Esophagus muscularis mucosa (tissue), 3 donors: ENCODE measurements around the gene TBC1D17.

Source experiments
- POLR2A ChIP-seq: fragments of 450-650 bp; IDR thresholded peaks from one replicate; pipeline ENCODE4 v1.6.1; 2017; ENCODE audit warnings: antibody characterized with exemption, moderate library complexity, mild to moderate bottlenecking, low read depth
- POLR2AphosphoS5 ChIP-seq, 2 donors: sonication (generic); formaldehyde crosslinking; IDR thresholded peaks; one replicate each; pipeline ENCODE4 v1.6.1; 2017; ENCODE audit warnings: antibody characterized with exemption in 2 of 2
- TF ChIP-seq, protein P1 (sequence below), 3 experiments: fragments of 200-600 bp in 2 of 3; fragments of 450-650 bp in 1 of 3; sonication (generic) in 2 of 3; IDR thresholded peaks; one replicate each; pipeline ENCODE4 v1.5.1; 2017 to 2019; ENCODE audit warnings: antibody characterized with exemption in 3 of 3, mild to moderate bottlenecking in 2 of 3, moderate library complexity in 1 of 3

DNA sequence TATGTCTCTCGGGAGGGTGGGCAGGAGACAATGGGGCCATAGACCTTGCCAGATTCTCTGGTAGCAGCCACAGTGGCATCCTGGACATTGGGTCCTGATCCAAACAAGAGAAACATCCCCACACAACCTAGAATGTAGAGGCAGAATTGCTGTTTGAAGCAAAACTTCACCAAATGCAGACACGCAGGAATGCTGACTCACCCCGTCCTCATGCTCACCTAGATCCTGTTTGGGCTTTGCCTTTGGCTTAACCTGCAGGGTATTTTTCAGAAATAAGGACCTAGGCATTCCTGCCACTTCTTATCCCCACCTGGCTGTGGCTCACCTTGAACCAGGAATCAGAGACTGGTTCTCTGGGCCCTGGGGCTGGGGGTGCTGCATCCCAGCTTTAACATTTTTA, 7.3 kb downstream of the TBC1D17 start:
- TF ChIP-seq, protein P1, sequence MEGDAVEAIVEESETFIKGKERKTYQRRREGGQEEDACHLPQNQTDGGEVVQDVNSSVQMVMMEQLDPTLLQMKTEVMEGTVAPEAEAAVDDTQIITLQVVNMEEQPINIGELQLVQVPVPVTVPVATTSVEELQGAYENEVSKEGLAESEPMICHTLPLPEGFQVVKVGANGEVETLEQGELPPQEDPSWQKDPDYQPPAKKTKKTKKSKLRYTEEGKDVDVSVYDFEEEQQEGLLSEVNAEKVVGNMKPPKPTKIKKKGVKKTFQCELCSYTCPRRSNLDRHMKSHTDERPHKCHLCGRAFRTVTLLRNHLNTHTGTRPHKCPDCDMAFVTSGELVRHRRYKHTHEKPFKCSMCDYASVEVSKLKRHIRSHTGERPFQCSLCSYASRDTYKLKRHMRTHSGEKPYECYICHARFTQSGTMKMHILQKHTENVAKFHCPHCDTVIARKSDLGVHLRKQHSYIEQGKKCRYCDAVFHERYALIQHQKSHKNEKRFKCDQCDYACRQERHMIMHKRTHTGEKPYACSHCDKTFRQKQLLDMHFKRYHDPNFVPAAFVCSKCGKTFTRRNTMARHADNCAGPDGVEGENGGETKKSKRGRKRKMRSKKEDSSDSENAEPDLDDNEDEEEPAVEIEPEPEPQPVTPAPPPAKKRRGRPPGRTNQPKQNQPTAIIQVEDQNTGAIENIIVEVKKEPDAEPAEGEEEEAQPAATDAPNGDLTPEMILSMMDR (IDR thresholded peaks at IDR 0.05) = no peak
- TF ChIP-seq POLR2A (no peak), POLR2AphosphoS5 (IDR thresholded peaks at IDR 0.05) (no peak)
